Osteoblast (primary cell): ENCODE data around the gene KMO. TPM values are rescaled to one million over a fixed set of nuclear protein-coding genes. Genes with fewer than 3 reads are reported as not detected.

Experiments used
- DNase-seq: peaks from one replicate; pipeline ENCODE4 v3.0.0; 2011; ENCODE audit warnings: low spot score, mixed read lengths; ENCODE audit not compliant: insufficient read length; ENCODE audit errors: missing footprints
- H2AFZ ChIP-seq: 2 replicates; pipeline ENCODE4 v1.6.0; 2011; ENCODE audit warnings: mild to moderate bottlenecking, low read length
- H3K27ac ChIP-seq: 2 replicates; pipeline ENCODE4 v1.5.1; 2011; ENCODE audit warnings: mild to moderate bottlenecking, low read depth, low read length, moderate library complexity
- H3K27me3 ChIP-seq: 2 replicates; pipeline ENCODE4 v1.6.0; 2012; ENCODE audit warnings: mild to moderate bottlenecking, control low read depth, inconsistent platforms, low read length, moderate library complexity; ENCODE audit not compliant: insufficient read depth
- H3K36me3 ChIP-seq: 2 replicates; pipeline ENCODE4 v1.5.1; 2011; ENCODE audit warnings: mild to moderate bottlenecking, low read length, control low read depth, moderate library complexity; ENCODE audit not compliant: insufficient read depth
- H3K4me1 ChIP-seq: 2 replicates; pipeline ENCODE4 v1.5.1; 2011; ENCODE audit warnings: mild to moderate bottlenecking, low read length, control low read depth, moderate library complexity; ENCODE audit not compliant: insufficient read depth
- H3K4me2 ChIP-seq: 2 replicates; pipeline ENCODE4 v1.6.0; 2011; ENCODE audit warnings: mild to moderate bottlenecking, low read length; ENCODE audit not compliant: insufficient read depth
- H3K4me3 ChIP-seq: fragments of 200-600 bp; sonication (generic); 3 replicates; pipeline ENCODE4 v1.5.1; 2012; ENCODE audit warnings: mild to moderate bottlenecking, low read length, inconsistent platforms; ENCODE audit not compliant: insufficient read depth
- H3K79me2 ChIP-seq: 2 replicates; pipeline ENCODE4 v1.6.0; 2012; ENCODE audit warnings: mild to moderate bottlenecking, low read length, control low read depth, inconsistent platforms; ENCODE audit not compliant: insufficient read depth
- H3K9me3 ChIP-seq: 2 replicates; pipeline ENCODE4 v1.5.1; 2011; ENCODE audit warnings: low read depth, low read length, control low read depth
- H4K20me1 ChIP-seq: 2 replicates; pipeline ENCODE4 v1.6.0; 2012; ENCODE audit warnings: mild to moderate bottlenecking, low read length, control low read depth; ENCODE audit not compliant: insufficient read depth
- CTCF ChIP-seq: IDR thresholded peaks from 2 replicates; pipeline ENCODE4 v1.5.1; 2011; ENCODE audit warnings: mild to moderate bottlenecking, low read depth, low read length, moderate library complexity; ENCODE audit errors: extremely low read depth
- total RNA-seq: library from RNA; depleted of rRNA; stranded (reverse); fragments of >200 nt; gene quantifications from 2 replicates; pipeline ENCODE4 v1.2.3, GENCODE V29; 2012

Gene KMO
- total RNA-seq, 1 donor, result 0.36 TPM

GRCh38 chr1:241638909-241639622, 106.9 kb downstream of the KMO start:
- Histone ChIP-seq H2AFZ (peak overlapping the region; percentile 67), H4K20me1 (no peaks in the 10 kb centered on the region), H3K4me2 (peak overlapping the region; percentile 79), H3K79me2 (peaks cover 14% of the 10 kb centered on the region), H3K4me3 (peak overlapping the region; percentile 79), H3K36me3 (peaks cover 7% of the 10 kb centered on the region), H3K9me3 (no peaks in the 10 kb centered on the region), H3K27ac (no peak overlapping the region), H3K27me3 (no peaks in the 10 kb centered on the region), H3K4me1 (peaks cover 11% of the 10 kb centered on the region)
- peak; percentile 65 for DNase-seq
- no peak for TF ChIP-seq CTCF

- Histone ChIP-seq H3K9me3 (no peaks in the 10 kb centered on the region), H3K27me3 (no peaks in the 10 kb centered on the region), H3K27ac (peak overlapping the region; percentile 44), H3K4me1 (peaks cover 11% of the 10 kb centered on the region), H3K79me2 (peaks cover 14% of the 10 kb centered on the region), H3K4me3 (peak overlapping the region; percentile 79), H3K4me2 (peak overlapping the region; percentile 79), H3K36me3 (peaks cover 7% of the 10 kb centered on the region), H2AFZ (peak overlapping the region; percentile 84), H4K20me1 (no peaks in the 10 kb centered on the region)
- TF ChIP-seq CTCF, result no peak
- DNase-seq, result peak; percentile 73
These were observed 107.5 kb downstream of the KMO start for GRCh38 chr1:241639623-241640148.

- Histone ChIP-seq H3K36me3 (peaks cover 4% of the 10 kb centered on the region), H3K9me3 (no peaks in the 10 kb centered on the region), H4K20me1 (no peaks in the 10 kb centered on the region), H3K4me1 (peaks cover 11% of the 10 kb centered on the region), H3K4me3 (peak within 1 kb of the TSS; percentile 79), H3K4me2 (peak within 1 kb of the TSS; percentile 82), H3K27me3 (no peaks in the 10 kb centered on the region), H3K27ac (peak within 1 kb of the TSS; percentile 44), H2AFZ (peak within 1 kb of the TSS; percentile 88), H3K79me2 (peaks cover 14% of the 10 kb centered on the region)
- no peak for TF ChIP-seq CTCF
- DNase-seq, result peak; percentile 98
These were observed 108.1 kb downstream of the KMO start, which contains the start of the genes CHML and OPN3 for GRCh38 chr1:241640149-241640866. Gene CHML (minus strand): TSS chr1:241640369. CDS start chr1:241635766, 4,603 bp downstream. Gene OPN3 (minus strand): TSS chr1:241640369. CDS start chr1:241640254, 115 bp downstream.
